Activated CD4-positive, CD25-positive, alpha-beta regulatory T cell (primary cell): Measurements from ENCODE around the gene NOS3.
"Not testable (repeated sequence)": the region's sequence is repeated elsewhere in the genome, so short reads cannot be mapped to it uniquely, and the experiment has no call there.

ENCODE experiments used
- DNase-seq, 4 experiments: peaks; one replicate each; lab custom pipeline; 2025; lab: John Stamatoyannopoulos, UW

NOS3 gene

GRCh38 chr7:151017370-151017952, 26.6 kb downstream of the NOS3 start:
- DNase-seq = no peak

DNA sequence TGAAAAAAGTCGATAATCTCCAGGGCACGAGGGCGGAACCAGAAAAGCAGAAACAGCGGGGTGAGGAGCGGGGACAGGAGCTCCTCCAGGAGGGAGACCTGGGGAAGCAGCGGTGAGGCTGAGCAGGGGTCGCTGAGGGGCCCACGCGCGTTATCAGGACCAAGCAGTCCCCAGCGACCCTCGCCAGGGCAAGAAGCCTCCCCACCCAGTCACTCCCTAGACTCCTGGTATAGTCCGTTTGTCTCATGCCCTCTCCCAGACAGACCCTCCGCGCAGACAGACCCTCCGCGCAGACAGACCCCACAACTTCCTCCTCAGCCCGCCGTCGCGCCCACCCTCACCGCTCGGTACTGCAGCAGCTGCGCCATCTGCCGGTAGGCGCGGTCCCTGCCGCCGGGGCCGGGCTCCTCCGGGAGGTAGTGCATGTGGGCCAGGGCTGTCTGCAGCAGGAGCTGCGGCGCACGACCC, 27.2 kb downstream of the NOS3 start:
- DNase-seq = peak; percentile 63 to 82 (median 70)

DNA sequence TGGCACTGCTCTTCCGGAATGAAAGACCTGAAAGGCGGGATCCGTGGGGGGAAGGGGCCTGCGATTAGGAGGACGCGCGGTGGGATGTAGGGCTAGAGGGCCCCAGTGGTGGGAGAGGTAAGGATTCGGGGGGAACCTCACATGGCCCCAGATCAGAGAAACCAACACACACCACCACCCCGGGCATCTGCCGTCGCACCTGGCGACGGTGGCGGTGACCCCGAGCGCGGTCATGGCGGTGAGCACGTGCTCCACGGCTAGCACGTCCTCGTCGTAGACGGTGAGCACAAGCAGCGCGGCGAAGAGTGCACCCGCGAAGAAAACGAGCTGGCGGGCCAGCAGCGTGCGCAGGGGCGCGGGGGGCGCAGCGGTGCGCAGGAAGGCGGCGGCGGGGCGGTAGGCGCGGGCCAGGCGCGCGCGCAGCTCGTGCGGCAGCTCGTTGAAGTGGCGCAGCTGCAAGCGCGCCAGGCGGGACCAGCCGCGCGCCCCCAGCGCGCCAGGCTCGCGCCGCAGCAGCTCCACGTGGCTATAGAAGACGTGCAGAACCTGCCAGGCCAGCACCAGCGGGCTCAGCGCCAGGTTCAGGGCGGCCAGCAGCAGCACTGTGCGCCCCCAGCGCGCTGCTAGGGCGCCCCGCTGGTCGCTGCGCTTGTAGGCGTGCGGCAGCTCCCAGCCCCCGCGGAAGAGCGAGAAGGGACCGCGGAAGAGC, 27.8 kb downstream of the NOS3 start:
- no peak for DNase-seq

DNA sequence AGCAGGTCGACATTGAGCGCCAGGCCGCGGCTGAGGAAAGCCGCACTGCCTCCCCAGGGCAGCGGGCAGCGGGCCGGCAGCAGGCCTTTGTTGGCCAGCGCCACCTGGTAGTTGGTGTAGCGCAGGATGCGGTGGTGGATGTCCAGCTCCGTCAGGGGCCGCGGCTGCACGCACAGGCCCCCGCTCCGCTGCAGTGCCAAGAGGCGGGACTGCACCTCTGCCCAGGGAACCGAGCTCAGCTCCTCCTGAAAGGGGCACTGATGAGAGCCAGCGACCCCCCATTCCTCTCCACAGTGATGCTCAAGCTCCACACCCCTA, 28.3 kb downstream of the NOS3 start:
- no peak for DNase-seq

GRCh38 chr7:151020231-151020630, 29.4 kb downstream of the NOS3 start:
- DNase-seq = no peak

GRCh38 chr7:151023232-151023631, 32.4 kb downstream of the NOS3 start:
- DNase-seq = no peak

- no peak for DNase-seq
Observed at GRCh38 chr7:151024435-151025056, 33.7 kb downstream of the NOS3 start, which contains the start of gene ATG9B. TSS of gene ATG9B (minus strand) at chr7:151024494. CDS start at chr7:151024423, 71 bp downstream.

- no peak for DNase-seq
Observed at GRCh38 chr7:151025924-151026671, 35.3 kb downstream of the NOS3 start.

DNA sequence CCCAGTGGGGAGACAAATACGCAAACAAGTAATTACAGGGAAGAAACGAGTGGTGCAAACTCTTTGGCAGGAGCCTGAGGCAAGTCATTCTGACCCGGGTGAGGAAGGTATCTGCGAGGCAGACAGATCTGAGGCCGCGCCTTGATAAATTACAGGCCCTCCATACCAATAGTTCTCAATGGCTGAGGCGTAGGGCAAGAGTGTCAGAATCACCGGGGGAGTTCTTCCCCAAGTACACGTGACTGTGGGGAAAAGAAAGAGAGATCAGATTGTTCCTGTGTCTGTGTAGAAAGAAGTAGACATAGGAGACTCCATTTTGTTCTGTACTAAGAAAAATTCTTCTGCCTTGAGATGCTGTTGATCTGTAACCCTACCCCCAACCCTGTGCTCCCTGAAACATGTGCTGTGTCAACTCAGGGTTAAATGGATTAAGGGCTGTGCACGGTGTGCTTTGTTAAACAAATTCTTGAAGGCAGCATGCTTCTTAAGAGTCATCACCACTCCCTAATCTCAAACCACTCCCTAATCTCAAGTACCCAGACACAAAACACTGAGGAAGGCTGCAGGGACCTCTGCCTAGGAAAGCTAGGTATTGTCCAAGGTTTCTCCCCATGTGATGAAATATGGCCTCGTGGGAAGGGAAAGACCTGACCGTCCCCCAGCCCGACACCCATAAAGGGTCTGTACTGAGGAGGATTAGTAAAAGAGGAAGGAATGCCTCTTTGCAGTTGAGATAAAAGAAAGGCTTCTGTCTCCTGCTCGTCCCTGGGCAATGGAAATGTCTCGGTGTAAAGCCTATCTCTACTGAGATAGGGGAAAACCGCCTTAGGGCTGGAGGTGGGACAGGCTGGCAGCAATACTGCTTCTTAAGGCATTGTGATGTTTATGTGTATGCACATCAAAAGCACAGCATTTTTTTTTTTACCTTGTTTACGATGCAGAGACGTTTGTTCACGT, 36.2 kb downstream of the NOS3 start:
- not testable (repeated sequence) for DNase-seq

GRCh38 chr7:151027728-151028130, 36.9 kb downstream of the NOS3 start:
- not testable (repeated sequence) for DNase-seq

DNA sequence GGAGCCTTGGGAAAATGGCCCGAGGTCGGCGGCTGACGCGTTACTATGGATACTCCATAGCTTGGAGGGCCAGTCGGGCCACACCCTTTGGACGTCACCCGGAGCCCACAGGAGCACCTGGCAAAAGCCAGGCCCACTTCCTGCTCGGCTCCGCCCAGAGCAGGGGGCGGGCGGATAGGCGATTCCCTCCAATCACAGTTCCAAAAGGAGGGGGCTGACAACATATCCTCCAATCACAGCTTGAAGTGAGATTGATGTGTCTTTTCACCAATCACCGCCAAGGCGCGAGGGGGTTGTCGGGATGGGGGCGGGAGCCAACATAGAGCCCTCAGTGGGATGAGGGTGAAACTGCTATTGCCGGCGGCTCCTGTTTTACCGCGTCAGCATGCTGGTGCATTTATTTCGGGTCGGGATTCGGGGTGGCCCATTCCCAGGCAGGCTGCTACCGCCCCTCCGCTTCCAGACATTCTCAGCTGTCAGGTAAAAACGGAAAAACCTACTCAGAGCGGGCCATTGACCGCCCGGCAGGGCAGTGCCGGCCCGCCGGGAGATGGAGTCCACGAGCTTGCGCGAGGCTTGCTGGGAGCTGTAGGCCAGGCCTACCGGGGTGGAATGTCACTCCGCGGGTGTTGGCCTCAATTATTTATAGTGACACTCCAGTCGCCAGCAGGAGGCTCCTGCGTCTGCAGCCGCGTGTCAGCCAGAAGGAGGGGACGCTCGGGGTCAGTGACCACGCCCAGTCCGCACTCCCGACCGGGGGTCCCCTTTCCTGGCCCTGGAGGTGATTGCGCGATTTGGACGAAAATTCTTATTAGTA, 37.5 kb downstream of the NOS3 start, which contains the start of gene ABCB8:
Gene ABCB8 (plus strand): TSS at position 320 of the 817 bp plus-strand sequence. CDS start 66 bp downstream, at position 386.
- DNase-seq = peak; percentile 90 to 98 (median 92)

DNA sequence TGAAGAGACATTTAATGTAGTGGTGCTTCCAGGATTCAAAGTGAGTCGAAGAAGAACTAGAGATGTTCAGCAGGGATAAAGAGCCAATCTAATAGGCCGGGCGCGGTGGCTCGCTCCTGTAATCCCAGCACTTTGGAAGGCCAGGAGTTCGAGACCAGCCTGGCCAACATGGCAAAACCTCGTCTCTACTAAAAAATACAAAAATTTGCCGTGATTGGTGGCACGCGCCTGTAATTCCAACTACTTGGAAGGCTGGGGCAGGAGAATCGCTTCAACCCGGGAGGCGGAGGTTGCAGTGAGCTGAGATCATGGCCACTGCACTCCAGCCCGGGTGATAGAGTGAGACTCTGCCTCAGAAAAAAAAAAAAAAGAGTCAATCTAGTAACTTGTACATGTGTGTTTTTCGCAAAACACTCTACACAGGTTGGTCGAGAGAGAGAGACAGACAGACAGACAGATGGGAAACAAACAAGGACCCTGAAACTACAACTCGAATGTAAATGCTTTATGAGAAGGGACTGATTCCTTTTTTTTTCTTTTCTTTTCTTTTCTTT, 38.2 kb downstream of the NOS3 start:
- DNase-seq = no peak

DNA sequence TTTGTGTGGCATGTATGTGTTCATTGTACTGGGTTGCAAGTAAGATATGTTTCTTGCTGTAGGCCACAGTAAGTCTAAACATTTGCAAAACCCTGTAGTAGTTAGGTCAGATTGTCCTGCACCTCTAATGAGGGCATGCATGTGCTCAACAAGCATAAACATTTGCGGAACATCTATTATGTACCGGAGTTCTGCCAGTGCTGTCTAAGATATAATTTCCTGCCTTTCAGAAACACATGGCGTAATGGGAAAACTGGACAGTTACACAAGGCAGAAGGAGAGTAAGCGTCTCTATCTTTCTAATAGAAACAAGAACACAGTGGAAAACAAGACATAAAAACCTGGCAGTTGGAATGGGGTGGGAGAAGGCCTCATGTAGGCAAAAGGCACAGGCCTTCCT, 40.2 kb downstream of the NOS3 start:
- DNase-seq = no peak

- no peak for DNase-seq
Observed at GRCh38 chr7:151032936-151033863, 42.4 kb downstream of the NOS3 start.

- DNase-seq = no peak
Observed at GRCh38 chr7:151033864-151034249, 43.0 kb downstream of the NOS3 start.

GRCh38 chr7:151034312-151035025, 43.7 kb downstream of the NOS3 start:
- no peak for DNase-seq

- no peak for DNase-seq
Observed at GRCh38 chr7:151035026-151035717, 44.4 kb downstream of the NOS3 start.

GRCh38 chr7:151035902-151036301, 45.1 kb downstream of the NOS3 start:
- DNase-seq = no peak
